Uterus (tissue), 2 donors: ENCODE results near the gene PCSK7.

Experiments
- POLR2A ChIP-seq, 2 donors: fragments of 450-650 bp; IDR thresholded peaks; one replicate each; pipeline ENCODE4 v1.6.1; 2016; ENCODE audit warnings: antibody characterized with exemption in 2 of 2, mild to moderate bottlenecking in 1 of 2, moderate library complexity in 1 of 2
- TF ChIP-seq, protein P1 (sequence below), 4 experiments: fragments of 200-600 bp in 2 of 4; fragments of 450-650 bp in 2 of 4; sonication (generic) in 2 of 4; IDR thresholded peaks; one replicate each; pipeline ENCODE4 v1.5.1; 2016 to 2019; ENCODE audit warnings: antibody characterized with exemption in 4 of 4, mild to moderate bottlenecking in 2 of 4, moderate library complexity in 1 of 4

DNA sequence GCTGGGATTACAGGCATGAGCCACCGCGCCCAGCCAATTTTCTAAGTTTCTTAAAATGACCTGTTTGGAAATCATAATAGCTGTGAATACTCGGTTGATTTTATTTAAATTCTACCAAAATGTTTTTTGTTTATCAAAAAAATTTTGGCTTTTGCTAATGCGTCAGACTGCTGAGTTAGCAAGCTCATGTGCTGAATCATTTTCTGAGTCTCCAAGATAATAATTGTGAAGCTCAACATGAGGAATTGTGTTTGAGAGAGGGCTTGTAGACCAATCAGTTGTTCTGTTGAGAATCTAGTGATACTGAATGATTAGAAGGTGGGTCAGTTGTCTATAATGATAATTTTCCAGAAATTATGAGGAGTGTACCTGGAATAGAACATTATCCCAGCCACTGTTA is 16.5 kb upstream of the PCSK7 start:
- TF ChIP-seq, protein P1, sequence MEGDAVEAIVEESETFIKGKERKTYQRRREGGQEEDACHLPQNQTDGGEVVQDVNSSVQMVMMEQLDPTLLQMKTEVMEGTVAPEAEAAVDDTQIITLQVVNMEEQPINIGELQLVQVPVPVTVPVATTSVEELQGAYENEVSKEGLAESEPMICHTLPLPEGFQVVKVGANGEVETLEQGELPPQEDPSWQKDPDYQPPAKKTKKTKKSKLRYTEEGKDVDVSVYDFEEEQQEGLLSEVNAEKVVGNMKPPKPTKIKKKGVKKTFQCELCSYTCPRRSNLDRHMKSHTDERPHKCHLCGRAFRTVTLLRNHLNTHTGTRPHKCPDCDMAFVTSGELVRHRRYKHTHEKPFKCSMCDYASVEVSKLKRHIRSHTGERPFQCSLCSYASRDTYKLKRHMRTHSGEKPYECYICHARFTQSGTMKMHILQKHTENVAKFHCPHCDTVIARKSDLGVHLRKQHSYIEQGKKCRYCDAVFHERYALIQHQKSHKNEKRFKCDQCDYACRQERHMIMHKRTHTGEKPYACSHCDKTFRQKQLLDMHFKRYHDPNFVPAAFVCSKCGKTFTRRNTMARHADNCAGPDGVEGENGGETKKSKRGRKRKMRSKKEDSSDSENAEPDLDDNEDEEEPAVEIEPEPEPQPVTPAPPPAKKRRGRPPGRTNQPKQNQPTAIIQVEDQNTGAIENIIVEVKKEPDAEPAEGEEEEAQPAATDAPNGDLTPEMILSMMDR (IDR thresholded peaks at IDR 0.05), result no peak
- TF ChIP-seq POLR2A (IDR thresholded peaks at IDR 0.05), result no peak
